ENCODE measurements around the gene TTC16.

- TF ChIP-seq CTCF (IDR thresholded peaks at IDR 0.05) (no peak), POLR2AphosphoS5 (IDR thresholded peaks at IDR 0.05) (no peak)
These were observed 36.4 kb upstream of the TTC16 start for GRCh38 chr9:127679506-127679905.
